Measurements from ENCODE around the gene LRIG2. TPM values are rescaled to one million over a fixed set of nuclear protein-coding genes. Genes with fewer than 3 reads are reported as not detected.

The LRIG2 gene
- total and polyA plus RNA-seq, 2 experiments from 2014 or later, result 10.0 to 40.4 TPM

GRCh38 chr1:113031171-113031933, 41.6 kb upstream of the LRIG2 start:
- Mint-ChIP-seq H3K27me3 (ENCODE audit: insufficient read depth, low read depth, poor library complexity) (no peaks in the 10 kb centered on the region), H3K9me3 (no peaks in the 10 kb centered on the region), H3K36me3 (ENCODE audit: low read depth) (no peaks in the 10 kb centered on the region), H3K27ac (no peak overlapping the region), H3K4me1 (peaks cover 39% of the 10 kb centered on the region), H3K4me3 (no peak overlapping the region)
- Histone ChIP-seq H2AFZ (no peak overlapping the region), H3K4me2 (no peak overlapping the region), H4K20me1 (replicated peaks; ENCODE audit: insufficient read depth) (no peaks in the 10 kb centered on the region), H3K36me3 (ENCODE audit: insufficient read depth) (no peaks in the 10 kb centered on the region), H3K79me2 (replicated peaks; ENCODE audit: insufficient read depth) (no peaks in the 10 kb centered on the region), H3K27me3 (ENCODE audit: insufficient read depth) (no peaks in the 10 kb centered on the region), H3F3A (replicated peaks; ENCODE audit: low read depth) (peaks cover 9% of the 10 kb centered on the region), H3K27ac (ENCODE audit: low read depth) (no peak overlapping the region), H3K4me3 (no peak overlapping the region), H3K9me2 (ENCODE audit: insufficient read depth) (no peaks in the 10 kb centered on the region), H3K4me1 (ENCODE audit: insufficient read depth) (peaks cover 28% of the 10 kb centered on the region)
- no peak for ATAC-seq
- TF ChIP-seq POLR2AphosphoS5 (IDR thresholded peaks at IDR 0.05; ENCODE audit: low read depth) (no peak), ETS1 (IDR thresholded peaks at IDR 0.05) (no peak), NANOG (IDR thresholded peaks at IDR 0.05; ENCODE audit: borderline replicate concordance) (no peak), STAT1 (IDR thresholded peaks at IDR 0.05; ENCODE audit: unreplicated experiment) (no peak), ZNF331 (CRISPR knock-in tag; IDR thresholded peaks at IDR 0.05; ENCODE audit: low read depth) (no peak), ZNF114 (CRISPR knock-in tag; IDR thresholded peaks at IDR 0.05) (no peak), EZH2 (IDR thresholded peaks at IDR 0.05; ENCODE audit: low read depth, unreplicated experiment) (no peak), CTCF (conservative IDR thresholded peaks at IDR 0.05; ENCODE audit: low read depth in 2 of 2) (no peak), ZNF462 (CRISPR knock-in tag; IDR thresholded peaks at IDR 0.05) (no peak)
- DNase-seq (ENCODE audit: low spot score), result no peak
